Measurements from ENCODE around the gene OTOR.

DNA sequence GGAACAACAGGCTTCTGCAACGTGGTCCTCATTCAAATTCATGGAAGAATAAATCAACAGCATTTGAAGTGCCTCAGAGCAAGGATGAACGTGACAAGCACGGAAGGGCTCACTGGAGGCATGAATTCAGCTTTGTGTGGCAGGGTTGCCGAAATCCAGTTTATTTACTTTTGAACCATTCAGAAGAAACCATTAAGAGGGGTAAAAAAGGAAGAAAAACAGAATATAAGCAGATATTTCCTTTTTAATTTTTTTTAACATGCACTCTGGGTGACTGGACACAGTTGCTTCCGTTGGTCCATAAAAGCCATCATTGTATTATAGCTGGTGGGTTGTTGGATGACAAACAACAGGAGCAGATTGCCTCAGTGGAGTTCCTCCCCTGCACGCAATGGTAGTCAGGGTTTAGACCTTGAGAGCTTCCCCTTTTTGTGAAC is 35.6 kb upstream of the OTOR start:
- TF ChIP-seq, protein P1, sequence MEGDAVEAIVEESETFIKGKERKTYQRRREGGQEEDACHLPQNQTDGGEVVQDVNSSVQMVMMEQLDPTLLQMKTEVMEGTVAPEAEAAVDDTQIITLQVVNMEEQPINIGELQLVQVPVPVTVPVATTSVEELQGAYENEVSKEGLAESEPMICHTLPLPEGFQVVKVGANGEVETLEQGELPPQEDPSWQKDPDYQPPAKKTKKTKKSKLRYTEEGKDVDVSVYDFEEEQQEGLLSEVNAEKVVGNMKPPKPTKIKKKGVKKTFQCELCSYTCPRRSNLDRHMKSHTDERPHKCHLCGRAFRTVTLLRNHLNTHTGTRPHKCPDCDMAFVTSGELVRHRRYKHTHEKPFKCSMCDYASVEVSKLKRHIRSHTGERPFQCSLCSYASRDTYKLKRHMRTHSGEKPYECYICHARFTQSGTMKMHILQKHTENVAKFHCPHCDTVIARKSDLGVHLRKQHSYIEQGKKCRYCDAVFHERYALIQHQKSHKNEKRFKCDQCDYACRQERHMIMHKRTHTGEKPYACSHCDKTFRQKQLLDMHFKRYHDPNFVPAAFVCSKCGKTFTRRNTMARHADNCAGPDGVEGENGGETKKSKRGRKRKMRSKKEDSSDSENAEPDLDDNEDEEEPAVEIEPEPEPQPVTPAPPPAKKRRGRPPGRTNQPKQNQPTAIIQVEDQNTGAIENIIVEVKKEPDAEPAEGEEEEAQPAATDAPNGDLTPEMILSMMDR (IDR thresholded peaks at IDR 0.05; ENCODE audit: low read length) = no peak
- TF ChIP-seq EZH2 (optimal IDR thresholded peaks at IDR 0.05; ENCODE audit: low read depth, low read length) = no peak

Measured in MM.1S (cell line).